GM12891 (cell line): Measurements from ENCODE around the gene FA2H.

Experiments
- DNase-seq: peaks from one replicate; pipeline ENCODE4 v3.0.0; 2011; ENCODE audit warnings: low spot score; ENCODE audit not compliant: insufficient read length
- FAIRE-seq: peaks from 2 replicates; lab custom pipeline; 2011; peaks lifted over from hg19 to GRCh38; lab: Jason Lieb, UNC
- PAX5 ChIP-seq: IDR thresholded peaks from 2 replicates; pipeline ENCODE4 v1.6.1; 2011; ENCODE audit warnings: low read length, moderate library complexity, mild to moderate bottlenecking; ENCODE audit not compliant: insufficient read depth, severe bottlenecking
- POLR2A ChIP-seq: IDR thresholded peaks from 2 replicates; pipeline ENCODE4 v1.6.1; 2011; ENCODE audit warnings: low read depth, low read length, control low read depth
- POLR2AphosphoS5 ChIP-seq: IDR thresholded peaks from 2 replicates; pipeline ENCODE4 v1.6.1; 2011; ENCODE audit warnings: low read depth, low read length, control low read depth
- POU2F2 ChIP-seq: IDR thresholded peaks from 2 replicates; pipeline ENCODE4 v1.6.1; 2011; ENCODE audit warnings: low read depth, mild to moderate bottlenecking, control low read depth, low read length, moderate library complexity
- SPI1 ChIP-seq: IDR thresholded peaks from 2 replicates; pipeline ENCODE4 v1.6.1; 2011; ENCODE audit warnings: low read depth, low read length, control low read depth
- TAF1 ChIP-seq: IDR thresholded peaks from 2 replicates; pipeline ENCODE4 v1.6.1; 2011; ENCODE audit warnings: low read depth, low read length, control low read depth

Gene FA2H

GRCh38 chr16:74745109-74745615, 29.5 kb downstream of the FA2H start:
- TF ChIP-seq POLR2A = no peak
- no peak for DNase-seq
- FAIRE-seq = no peak

- FAIRE-seq (no peak), DNase-seq (no peak)
- no peak for TF ChIP-seq TAF1
- no peak for TF ChIP-seq PAX5
- TF ChIP-seq POU2F2 = no peak
- TF ChIP-seq POLR2AphosphoS5 = no peak
- TF ChIP-seq SPI1 = no peak
- no peak for TF ChIP-seq POLR2A
Observed at GRCh38 chr16:74744566-74744965, 30.1 kb downstream of the FA2H start.

GRCh38 chr16:74743668-74744299, 30.8 kb downstream of the FA2H start:
- no peak for DNase-seq
- FAIRE-seq = no peak
- TF ChIP-seq TAF1 (no peak), POU2F2 (no peak), PAX5 (no peak), POLR2AphosphoS5 (no peak), SPI1 (no peak), POLR2A (no peak)

GRCh38 chr16:74743045-74743667, 31.5 kb downstream of the FA2H start:
- TF ChIP-seq PAX5 = no peak
- no peak for TF ChIP-seq POU2F2
- no peak for TF ChIP-seq POLR2AphosphoS5
- no peak for TF ChIP-seq SPI1
- no peak for TF ChIP-seq POLR2A
- no peak for TF ChIP-seq TAF1
- DNase-seq (no peak), FAIRE-seq (no peak)

- TF ChIP-seq POLR2A = no peak
- TF ChIP-seq POLR2AphosphoS5 = no peak
- no peak for TF ChIP-seq POU2F2
- no peak for TF ChIP-seq SPI1
- no peak for TF ChIP-seq TAF1
- no peak for TF ChIP-seq PAX5
- FAIRE-seq = no peak
- DNase-seq = no peak
Observed at GRCh38 chr16:74742051-74742481, 32.6 kb downstream of the FA2H start.

- no peak for TF ChIP-seq POLR2AphosphoS5
- no peak for TF ChIP-seq POU2F2
- no peak for TF ChIP-seq POLR2A
- no peak for TF ChIP-seq TAF1
- no peak for TF ChIP-seq PAX5
- no peak for TF ChIP-seq SPI1
- DNase-seq (no peak), FAIRE-seq (no peak)
Observed at GRCh38 chr16:74740795-74741304, 33.8 kb downstream of the FA2H start.

- no peak for TF ChIP-seq PAX5
- DNase-seq (no peak), FAIRE-seq (no peak)
Observed at GRCh38 chr16:74739275-74739674, 35.3 kb downstream of the FA2H start.

GRCh38 chr16:74738816-74739215, 35.8 kb downstream of the FA2H start:
- TF ChIP-seq TAF1 = no peak
- TF ChIP-seq POU2F2 = no peak
- TF ChIP-seq POLR2AphosphoS5 = no peak
- no peak for TF ChIP-seq PAX5
- no peak for TF ChIP-seq SPI1
- no peak for TF ChIP-seq POLR2A
- FAIRE-seq (no peak), DNase-seq (no peak)

GRCh38 chr16:74738113-74738541, 36.5 kb downstream of the FA2H start:
- FAIRE-seq = no peak
- no peak for DNase-seq
- no peak for TF ChIP-seq POLR2AphosphoS5
- no peak for TF ChIP-seq PAX5
- no peak for TF ChIP-seq TAF1

- FAIRE-seq (no peak), DNase-seq (no peak)
- no peak for TF ChIP-seq POU2F2
- no peak for TF ChIP-seq SPI1
- no peak for TF ChIP-seq PAX5
- no peak for TF ChIP-seq POLR2A
- no peak for TF ChIP-seq POLR2AphosphoS5
- no peak for TF ChIP-seq TAF1
Observed at GRCh38 chr16:74737521-74737920, 37.1 kb downstream of the FA2H start.
